NCI-H2196 treated with DMSO at 0.1 percent for 48 hours (cell line): Measurements from ENCODE around the gene ACTC1.

Experiments used
- DNase-seq: peaks from one replicate; lab custom pipeline; 2025; ENCODE audit not compliant: unreplicated experiment; lab: John Stamatoyannopoulos, UW

Gene ACTC1

GRCh38 chr15:34759992-34760391 is 35.4 kb downstream of the ACTC1 start:
- DNase-seq: no peak

GRCh38 chr15:34759347-34759746 is 36.0 kb downstream of the ACTC1 start:
- no peak for DNase-seq

- DNase-seq: no peak
Observed at GRCh38 chr15:34757262-34757661, 38.1 kb downstream of the ACTC1 start.

GRCh38 chr15:34755419-34755773 is 40.0 kb downstream of the ACTC1 start:
- no peak for DNase-seq

GRCh38 chr15:34754674-34755418 is 40.5 kb downstream of the ACTC1 start, which contains the start of gene GJD2:
Gene GJD2 (minus strand): TSS chr15:34754998. CDS start chr15:34754488, 510 bp downstream.
- no peak for DNase-seq

GRCh38 chr15:34754171-34754601 is 41.2 kb downstream of the ACTC1 start:
- no peak for DNase-seq

GRCh38 chr15:34753236-34753894 is 42.0 kb downstream of the ACTC1 start:
- no peak for DNase-seq

GRCh38 chr15:34749691-34750090 is 45.7 kb downstream of the ACTC1 start:
- no peak for DNase-seq
